GM19240 (cell line): ENCODE results near the gene POLE3.
"Not testable (repeated sequence)": the region's sequence is repeated elsewhere in the genome, so short reads cannot be mapped to it uniquely, and the experiment has no call there.

Experiments
- DNase-seq: peaks from one replicate; pipeline ENCODE4 v3.0.0; 2011; ENCODE audit warnings: low spot score; ENCODE audit not compliant: insufficient read length

Gene POLE3

DNA sequence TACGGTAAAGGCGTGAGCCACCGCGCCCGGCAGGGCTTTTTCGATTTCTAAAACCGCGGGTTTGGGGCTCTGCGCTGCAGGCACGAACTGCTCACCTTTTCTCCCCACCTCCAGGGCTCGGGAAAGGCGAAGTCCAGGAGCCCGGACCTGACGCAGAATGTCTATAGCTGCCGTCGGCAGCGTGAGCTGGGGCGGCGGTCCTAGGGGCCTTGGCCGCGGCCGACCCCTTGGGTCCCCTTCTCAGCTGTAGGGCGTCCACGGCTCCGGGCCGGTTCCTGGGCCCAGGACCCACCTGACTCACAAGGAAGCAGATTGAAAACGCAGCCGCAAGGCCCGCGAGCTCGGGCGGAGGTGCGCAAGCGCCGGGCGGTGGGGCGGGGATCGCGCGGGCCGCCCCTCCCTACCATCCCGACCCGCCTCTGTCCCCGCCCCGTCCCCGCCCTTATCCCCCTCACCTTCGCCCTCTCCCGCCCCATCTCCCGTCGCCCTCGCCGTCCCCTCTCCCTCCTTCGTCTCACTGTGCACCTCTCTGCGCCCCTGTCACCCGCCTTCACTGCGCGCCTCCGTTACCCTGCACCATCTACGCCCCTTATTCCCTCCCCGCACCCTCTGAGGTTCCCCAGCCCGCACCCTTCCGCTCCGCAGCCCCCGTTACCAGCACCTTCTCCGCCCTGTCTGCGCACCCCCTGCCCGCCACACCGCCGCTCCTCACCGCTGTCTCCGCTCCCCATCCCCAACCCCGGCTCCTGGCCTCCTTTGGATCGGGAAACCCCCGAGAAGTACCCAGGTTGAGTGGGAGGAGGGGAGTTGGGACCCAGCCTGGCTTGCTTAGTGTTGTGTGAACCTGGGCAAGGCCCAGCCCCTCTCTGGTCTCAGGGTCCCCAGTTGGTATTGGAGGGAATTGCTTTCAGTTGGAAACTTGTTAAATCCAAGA lies 33.6 kb downstream of the POLE3 start, which contains the start of gene HDHD3:
Gene HDHD3 (minus strand): TSS at position 353 of the 934 bp plus-strand sequence. CDS start 2,632 bp downstream, outside the sequence.
- DNase-seq, result peak; percentile 70

- no peak for DNase-seq
Observed at GRCh38 chr9:113375057-113376023, 35.1 kb downstream of the POLE3 start.

- no peak for DNase-seq
Observed at GRCh38 chr9:113373676-113374392, 36.6 kb downstream of the POLE3 start.

DNA sequence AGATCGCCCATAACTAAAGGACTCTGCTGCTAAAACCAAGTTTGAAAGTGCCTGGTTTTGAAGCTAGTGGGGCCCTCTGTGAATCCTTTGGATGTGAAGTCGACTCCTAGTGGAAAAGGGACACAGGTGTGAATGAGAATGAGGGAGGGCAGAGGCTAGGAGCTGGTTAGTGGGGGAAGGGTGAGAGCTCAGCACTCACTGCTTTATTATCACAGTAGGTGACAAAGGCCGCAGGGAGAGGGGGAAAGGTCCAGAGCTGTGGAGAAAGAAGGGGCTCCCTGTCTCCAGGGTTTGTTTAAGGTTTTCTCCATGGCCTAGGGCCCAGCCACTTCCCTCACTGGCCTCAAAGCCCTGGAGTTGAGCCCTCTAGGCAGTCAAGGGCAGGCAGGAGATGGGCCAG lies 37.2 kb downstream of the POLE3 start:
- DNase-seq, result no peak

- DNase-seq, result no peak
Observed at GRCh38 chr9:113372059-113372458, 38.4 kb downstream of the POLE3 start.

- no peak for DNase-seq
Observed at GRCh38 chr9:113370806-113371325, 39.6 kb downstream of the POLE3 start.

DNA sequence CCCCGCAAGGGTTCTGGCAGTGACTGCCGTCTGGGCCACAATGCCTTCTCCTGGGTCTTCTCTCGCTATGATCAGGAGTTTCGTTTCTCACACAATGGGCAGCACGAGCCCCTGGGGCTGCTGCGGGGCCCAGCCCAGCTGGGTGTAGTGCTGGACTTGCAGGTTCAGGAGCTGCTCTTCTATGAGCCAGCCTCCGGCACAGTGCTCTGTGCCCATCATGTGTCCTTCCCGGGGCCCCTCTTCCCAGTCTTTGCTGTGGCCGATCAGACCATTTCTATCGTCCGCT lies 40.7 kb downstream of the POLE3 start:
- DNase-seq, result no peak

DNA sequence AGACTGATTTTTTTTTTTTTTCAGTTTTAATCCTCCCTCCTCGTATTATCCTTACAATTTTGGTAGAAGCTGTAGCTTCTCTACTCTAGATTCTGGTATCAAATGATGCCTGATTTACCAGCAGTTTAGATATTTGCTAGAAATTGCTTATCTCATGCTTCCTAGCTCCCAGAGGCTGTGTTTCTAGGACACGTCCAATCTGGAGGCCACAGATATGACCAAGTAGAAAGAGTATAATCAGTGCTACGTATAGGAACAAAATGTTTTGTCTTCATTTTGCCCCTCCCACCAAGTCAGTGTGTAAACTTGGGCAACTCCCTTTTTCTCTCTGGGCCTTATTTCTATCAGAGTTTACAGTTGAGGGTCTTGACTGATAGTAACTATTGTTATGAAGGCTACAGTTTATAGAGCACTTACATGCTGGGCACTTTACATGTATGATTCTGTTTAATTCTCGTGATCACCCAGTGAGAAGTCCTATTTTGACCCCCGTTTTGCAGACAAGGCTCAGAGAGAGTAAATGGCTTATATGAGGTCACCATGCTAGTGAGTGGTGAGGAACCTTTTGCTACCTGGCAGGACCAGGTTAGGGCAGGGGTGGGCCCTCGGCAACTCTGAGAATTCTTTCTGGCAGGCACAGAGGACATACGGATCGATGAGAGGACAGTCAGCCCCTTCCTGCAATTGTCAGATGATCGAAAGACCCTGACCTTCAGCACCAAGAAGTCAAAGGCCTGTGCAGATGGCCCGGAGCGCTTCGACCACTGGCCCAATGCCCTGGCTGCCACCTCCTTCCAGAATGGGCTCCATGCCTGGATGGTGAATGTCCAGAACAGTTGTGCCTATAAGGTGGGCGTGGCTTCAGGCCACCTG lies 41.3 kb downstream of the POLE3 start:
- DNase-seq, result no peak

DNA sequence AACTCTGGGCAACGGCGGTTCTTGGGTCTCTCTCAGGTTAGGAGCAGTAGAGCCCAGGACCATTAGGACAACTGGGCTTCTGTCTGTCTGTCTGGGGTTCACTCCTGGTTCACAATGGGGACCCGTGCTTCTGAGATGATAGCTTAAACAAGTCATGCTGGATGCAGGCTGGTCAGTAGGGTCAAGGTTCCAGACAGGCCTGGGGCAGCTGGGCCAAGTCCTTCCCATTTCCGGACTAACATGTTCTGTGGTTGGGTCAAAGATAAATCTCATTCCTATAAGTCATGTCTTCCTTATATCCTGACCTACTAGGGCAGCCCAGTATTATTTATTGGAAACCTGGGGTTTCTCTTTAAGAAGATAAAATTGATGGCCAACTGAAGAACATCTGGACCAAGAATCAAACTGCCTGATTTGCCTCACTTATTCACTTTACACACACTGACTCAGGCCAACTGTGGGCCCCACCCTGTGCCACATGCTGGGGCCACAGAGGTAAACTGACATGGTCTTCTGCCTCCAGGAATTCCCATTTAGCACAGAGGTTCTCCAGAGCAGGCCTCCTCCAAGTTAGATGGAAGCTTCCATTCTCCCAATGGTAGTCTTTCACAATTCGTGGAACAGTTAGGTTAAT lies 42.0 kb downstream of the POLE3 start:
- DNase-seq, result no peak

GRCh38 chr9:113365652-113366051 lies 44.8 kb downstream of the POLE3 start:
- DNase-seq, result not testable (repeated sequence)

GRCh38 chr9:113364951-113365350 lies 45.5 kb downstream of the POLE3 start:
- no peak for DNase-seq

DNA sequence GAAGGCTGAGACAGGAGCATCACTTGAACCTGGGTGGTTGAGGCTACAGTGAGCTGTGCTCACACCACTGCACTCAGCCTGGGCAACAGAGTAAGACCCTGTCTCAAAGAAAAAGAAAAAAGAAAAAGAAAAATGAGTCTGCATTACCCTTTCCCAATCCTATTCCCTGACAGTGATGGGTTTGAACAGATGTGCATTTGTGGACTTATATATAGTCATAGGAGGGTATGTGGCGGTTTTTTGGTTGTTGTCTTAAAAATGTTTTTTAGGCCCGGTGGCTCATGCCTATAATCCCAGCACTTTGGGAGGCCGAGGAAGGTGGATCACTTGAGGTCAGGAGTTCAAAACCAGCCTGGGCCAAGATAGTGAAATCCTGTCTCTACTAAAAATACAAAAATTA lies 47.1 kb downstream of the POLE3 start:
- DNase-seq, result no peak

DNA sequence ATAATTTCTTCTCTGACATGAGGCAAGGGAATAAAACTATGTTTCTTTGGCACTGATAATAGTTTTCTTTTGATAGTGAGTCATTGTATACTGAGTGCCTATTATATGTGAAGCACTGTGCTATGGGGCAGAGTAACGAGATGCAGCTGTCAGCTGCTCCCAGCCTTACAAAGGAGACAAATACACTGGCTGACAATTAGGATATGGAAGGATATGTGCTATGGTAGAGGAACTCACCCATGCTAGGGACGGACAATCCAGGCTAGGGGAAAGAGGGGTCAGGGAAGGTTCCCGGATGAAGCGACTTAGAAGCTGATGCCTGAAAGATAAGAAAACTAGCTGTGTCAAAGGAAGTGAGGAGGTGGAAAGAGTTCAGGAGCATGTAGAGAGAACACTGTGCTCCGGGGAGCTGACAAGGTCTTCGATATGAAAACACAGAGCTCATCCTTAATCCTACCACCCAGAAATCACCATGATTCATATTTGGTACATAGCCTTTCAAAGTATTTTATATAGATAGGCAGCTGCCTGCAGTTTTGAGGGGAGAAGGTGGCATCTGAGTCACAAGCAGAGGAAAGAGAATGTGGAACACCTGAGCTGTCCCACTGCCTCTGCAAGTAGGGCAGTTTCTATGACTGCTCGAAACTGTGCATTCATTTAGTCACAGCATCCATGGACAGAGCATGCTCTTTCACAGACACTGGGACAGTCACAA lies 49.0 kb downstream of the POLE3 start:
- DNase-seq, result no peak

GRCh38 chr9:113360242-113360842 lies 50.1 kb downstream of the POLE3 start:
- DNase-seq, result no peak

- DNase-seq, result no peak
Observed at GRCh38 chr9:113359385-113359784, 51.1 kb downstream of the POLE3 start.
